T-helper 9 cell (primary cell): ENCODE data around the gene MAD1L1.
"Not testable (repeated sequence)": the region's sequence is repeated elsewhere in the genome, so short reads cannot be mapped to it uniquely, and the experiment has no call there.

ENCODE experiments used
- DNase-seq: peaks from one replicate; pipeline ENCODE4 v3.0.0-alpha.2; 2020

The MAD1L1 gene

GRCh38 chr7:2008101-2008935 is 224.4 kb downstream of the MAD1L1 start:
- no peak for DNase-seq

DNA sequence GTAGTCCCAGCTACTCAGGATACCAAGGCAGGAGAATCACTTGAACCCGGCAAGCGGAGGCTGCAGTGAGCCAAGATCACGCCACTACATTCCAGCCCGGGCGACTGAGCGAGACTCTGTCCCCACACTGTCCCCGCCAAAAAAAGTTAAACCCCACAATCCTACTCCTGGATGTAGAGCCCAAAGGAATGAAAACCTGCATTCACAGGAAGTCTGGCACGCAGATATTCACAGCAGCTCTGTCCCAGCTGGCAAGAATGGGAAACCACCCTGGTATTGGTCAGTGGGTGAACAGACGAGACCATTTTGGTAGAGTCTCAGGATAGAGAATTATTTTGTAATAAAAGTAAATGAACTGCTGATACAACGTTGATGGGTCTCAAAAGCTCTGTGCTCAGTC is 225.2 kb downstream of the MAD1L1 start:
- DNase-seq: no peak

DNA sequence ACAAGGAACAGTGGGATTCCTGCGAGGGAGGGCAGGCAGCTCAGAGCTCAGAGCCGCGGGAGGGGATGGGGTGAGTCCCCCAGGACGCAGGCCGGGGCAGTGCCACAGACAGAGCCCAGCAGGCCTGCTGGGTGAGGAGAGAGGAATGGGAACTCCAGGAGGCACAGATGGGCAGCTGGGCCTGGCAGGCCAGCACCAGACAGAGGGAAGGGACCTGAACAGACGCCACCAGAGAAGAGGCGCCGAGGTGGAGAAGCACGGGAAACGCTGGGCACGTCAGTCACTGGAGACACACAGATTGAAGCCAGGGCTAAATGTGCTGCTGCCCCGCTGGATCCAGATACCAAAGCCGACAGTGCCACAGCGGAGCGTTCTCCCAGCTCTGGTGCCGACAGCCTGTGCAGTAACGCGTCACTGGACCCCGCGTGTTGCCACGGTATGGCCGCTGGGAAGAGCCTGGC is 225.8 kb downstream of the MAD1L1 start:
- no peak for DNase-seq

DNA sequence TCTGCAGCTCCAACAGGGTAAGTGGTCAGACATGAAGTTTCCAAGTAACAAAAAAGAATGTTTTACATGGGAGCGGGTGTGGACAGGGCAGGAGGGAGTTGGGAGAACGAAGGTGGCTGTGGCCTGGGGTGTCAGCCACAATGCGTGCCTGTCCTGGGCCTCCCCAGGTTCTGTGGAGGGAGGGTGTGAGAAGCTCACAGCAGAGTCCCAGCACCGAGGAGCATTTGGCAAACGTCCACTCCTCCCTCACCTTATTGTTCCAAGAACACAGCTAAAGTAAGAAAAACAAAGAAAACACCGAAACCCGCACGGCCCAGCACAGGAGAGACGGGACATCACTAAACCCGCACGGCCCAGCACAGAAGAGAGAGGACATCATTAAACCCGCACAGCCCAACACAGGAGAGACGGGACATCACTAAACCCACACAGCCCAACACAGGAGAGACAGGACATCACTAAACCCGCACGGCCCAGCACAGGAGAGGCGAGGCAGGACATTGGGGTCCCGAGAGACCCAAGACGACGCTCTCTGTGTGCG is 226.4 kb downstream of the MAD1L1 start:
- no peak for DNase-seq

DNA sequence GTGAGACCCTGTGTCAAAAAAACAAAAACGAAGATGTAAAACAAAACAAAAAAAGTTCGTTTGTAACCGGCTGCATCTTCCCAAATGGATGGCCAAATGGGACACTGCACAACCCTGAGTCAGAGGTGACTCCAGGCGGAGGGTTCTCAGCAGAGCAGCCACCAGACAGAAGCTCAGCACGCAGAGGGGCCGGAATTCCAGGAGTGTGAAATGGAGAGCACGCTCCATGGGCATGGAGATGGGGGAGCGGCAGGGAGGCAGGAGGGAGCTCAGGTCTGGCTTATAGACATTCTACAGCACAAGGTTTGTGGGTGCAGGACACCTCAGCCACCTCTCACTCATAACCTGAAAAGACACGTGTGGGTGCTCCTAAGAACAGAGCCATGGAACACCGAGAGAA is 227.0 kb downstream of the MAD1L1 start:
- DNase-seq: no peak

GRCh38 chr7:2004841-2005725 is 227.7 kb downstream of the MAD1L1 start:
- no peak for DNase-seq

- DNase-seq: no peak
Observed at GRCh38 chr7:2003931-2004812, 228.6 kb downstream of the MAD1L1 start.

DNA sequence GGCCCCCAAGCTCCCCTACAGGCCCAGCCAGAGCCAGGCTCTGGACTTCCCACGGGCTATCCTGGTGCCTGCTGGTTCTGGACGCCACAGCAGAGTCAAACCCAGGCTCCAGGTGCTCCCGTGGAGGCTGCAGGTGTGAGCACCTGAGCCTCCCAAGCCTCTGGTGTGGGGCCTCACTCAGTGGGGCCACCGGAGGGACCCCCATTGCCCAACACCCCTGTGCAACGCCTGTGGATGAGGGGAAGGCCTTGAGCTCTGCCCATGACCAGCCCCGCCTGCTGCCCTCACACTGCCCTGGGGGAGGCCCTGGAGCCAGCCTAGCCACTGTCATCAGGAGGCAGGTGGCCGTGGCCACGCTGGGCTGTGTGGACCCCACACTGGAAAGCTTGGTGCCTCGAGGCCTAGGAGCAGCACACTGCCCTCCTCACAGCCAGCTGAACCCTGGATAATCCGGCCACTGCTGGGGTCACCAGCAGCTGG is 229.3 kb downstream of the MAD1L1 start:
- DNase-seq: no peak

- DNase-seq: no peak
Observed at GRCh38 chr7:2002561-2003450, 229.9 kb downstream of the MAD1L1 start.

- DNase-seq: no peak
Observed at GRCh38 chr7:2001601-2002442, 230.9 kb downstream of the MAD1L1 start.

GRCh38 chr7:2000746-2001321 is 231.9 kb downstream of the MAD1L1 start:
- no peak for DNase-seq

GRCh38 chr7:2000153-2000687 is 232.5 kb downstream of the MAD1L1 start:
- no peak for DNase-seq

GRCh38 chr7:1999278-1999984 is 233.3 kb downstream of the MAD1L1 start:
- no peak for DNase-seq

DNA sequence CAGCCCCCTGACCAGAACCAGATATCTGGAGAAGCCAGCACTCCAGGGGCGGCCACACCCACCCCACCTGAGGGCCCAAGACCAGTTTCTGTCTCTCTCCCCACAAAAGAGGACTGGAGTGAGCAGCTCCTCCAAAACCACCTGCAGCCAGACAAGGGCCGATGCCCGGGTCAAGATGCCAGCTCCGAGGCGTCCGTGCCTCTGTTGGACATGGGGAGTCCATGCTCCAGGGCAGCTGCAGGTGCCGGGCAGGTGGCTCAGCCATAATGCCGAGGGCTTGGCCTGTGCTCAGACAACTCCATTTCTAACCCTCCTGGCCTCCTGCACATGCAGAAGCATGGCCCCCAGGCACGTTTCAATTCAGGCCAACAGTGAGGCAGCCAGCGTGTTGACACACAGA is 234.6 kb downstream of the MAD1L1 start:
- no peak for DNase-seq

GRCh38 chr7:1997537-1998076 is 235.1 kb downstream of the MAD1L1 start:
- no peak for DNase-seq

- DNase-seq: no peak
Observed at GRCh38 chr7:1996816-1997215, 235.9 kb downstream of the MAD1L1 start.

- not testable (repeated sequence) for DNase-seq
Observed at GRCh38 chr7:1995911-1996420, 236.8 kb downstream of the MAD1L1 start.

DNA sequence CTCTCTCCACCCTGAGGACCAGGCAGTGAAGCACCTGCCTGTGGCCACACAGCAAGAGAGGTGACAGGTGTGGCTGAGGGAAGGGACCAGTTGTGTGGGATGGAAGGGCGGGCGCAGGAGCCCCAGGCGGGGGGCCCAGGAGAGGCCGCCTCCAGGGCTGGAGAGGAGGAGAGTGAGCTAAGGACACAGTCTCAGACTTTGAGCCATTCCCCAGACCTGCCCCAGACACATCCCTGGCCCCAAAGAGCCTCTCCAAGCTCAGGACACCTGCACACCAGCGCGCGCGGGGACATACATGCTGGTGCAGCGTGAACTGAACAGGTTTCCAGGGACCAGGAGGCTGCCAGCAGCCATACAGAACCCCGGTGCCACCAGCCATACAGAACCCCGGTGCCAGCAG is 237.3 kb downstream of the MAD1L1 start:
- DNase-seq: no peak
